Cardiac muscle cell (in vitro differentiated cells and primary cell): Measurements from ENCODE around the gene TMCC2. TPM values are rescaled to one million over a fixed set of nuclear protein-coding genes. Genes with fewer than 3 reads are reported as not detected.

Experiments
- DNase-seq, 2 donors: peaks; one replicate each; pipeline versions ENCODE4 v3.0.0 to v3.0.0-alpha.2; 2010 to 2017; ENCODE audit warnings: low read depth in 1 of 2, low spot score in 1 of 2
- H3K27ac ChIP-seq: fragments of 200-600 bp; sonication (generic); 2 replicates; pipeline ENCODE4 v1.5.1; 2016
- H3K27me3 ChIP-seq: fragments of 200-600 bp; sonication (generic); 2 replicates; pipeline ENCODE4 v1.6.0; 2016; ENCODE audit warnings: control low read depth
- H3K36me3 ChIP-seq: fragments of 200-600 bp; sonication (generic); 2 replicates; pipeline ENCODE4 v1.5.1; 2016; ENCODE audit warnings: control low read depth
- H3K4me1 ChIP-seq: fragments of 200-600 bp; sonication (generic); 2 replicates; pipeline ENCODE4 v1.8.1; 2017; ENCODE audit warnings: low read depth, mild to moderate bottlenecking, mixed run types
- H3K4me3 ChIP-seq: fragments of 200-600 bp; sonication (generic); 2 replicates; pipeline ENCODE4 v1.5.1; 2016; ENCODE audit warnings: mild to moderate bottlenecking
- H3K9me3 ChIP-seq: fragments of 200-600 bp; sonication (generic); 2 replicates; pipeline ENCODE4 v1.5.1; 2017; ENCODE audit warnings: low read depth, mild to moderate bottlenecking, control low read depth
- polyA plus RNA-seq: library from polyadenylated mRNA; unstranded; fragments of >200 nt; fragmentation: Nextera tagmentation; extraction: Ambion mirVana; gene quantifications from 2 replicates; pipeline ENCODE4 v1.2.1, GENCODE V29; 2016
- total RNA-seq: library from RNA; depleted of rRNA; stranded (reverse); fragments of >200 nt; gene quantifications from 2 replicates; pipeline ENCODE4 v1.2.3, GENCODE V29; 2016
- TF ChIP-seq, protein P1 (sequence below): IDR thresholded peaks from 2 replicates; pipeline ENCODE4 v1.5.1; 2012; ENCODE audit warnings: low read depth, mild to moderate bottlenecking, low read length

The TMCC2 gene
- total and polyA plus RNA-seq, 2 experiments from 2014 or later = 6.3 to 10.9 TPM

DNA sequence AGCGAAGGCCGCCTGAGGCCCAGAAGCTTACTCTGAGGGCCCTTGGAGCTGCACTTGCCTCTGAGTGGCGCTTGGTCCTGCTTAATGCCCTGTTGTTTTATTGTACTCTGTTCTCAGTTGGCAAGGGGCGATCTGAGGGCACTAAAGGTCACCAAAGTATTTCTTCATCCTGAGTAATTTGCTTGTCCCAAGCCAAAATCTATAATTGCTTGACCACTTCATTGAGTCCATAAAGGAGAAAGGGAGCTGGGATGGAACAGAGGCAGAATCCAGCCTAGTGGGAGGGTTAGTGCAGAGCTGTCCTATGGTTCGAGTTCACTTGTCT lies 94.2 kb downstream of the TMCC2 start:
- H3K27ac ChIP-seq = no peak overlapping the region

More for the DNA sequence above, 94.2 kb downstream of the TMCC2 start:
- TF ChIP-seq, protein P1, sequence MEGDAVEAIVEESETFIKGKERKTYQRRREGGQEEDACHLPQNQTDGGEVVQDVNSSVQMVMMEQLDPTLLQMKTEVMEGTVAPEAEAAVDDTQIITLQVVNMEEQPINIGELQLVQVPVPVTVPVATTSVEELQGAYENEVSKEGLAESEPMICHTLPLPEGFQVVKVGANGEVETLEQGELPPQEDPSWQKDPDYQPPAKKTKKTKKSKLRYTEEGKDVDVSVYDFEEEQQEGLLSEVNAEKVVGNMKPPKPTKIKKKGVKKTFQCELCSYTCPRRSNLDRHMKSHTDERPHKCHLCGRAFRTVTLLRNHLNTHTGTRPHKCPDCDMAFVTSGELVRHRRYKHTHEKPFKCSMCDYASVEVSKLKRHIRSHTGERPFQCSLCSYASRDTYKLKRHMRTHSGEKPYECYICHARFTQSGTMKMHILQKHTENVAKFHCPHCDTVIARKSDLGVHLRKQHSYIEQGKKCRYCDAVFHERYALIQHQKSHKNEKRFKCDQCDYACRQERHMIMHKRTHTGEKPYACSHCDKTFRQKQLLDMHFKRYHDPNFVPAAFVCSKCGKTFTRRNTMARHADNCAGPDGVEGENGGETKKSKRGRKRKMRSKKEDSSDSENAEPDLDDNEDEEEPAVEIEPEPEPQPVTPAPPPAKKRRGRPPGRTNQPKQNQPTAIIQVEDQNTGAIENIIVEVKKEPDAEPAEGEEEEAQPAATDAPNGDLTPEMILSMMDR = no peak
- Histone ChIP-seq H3K9me3 (no peaks in the 10 kb centered on the region), H3K27me3 (no peaks in the 10 kb centered on the region), H3K4me3 (no peak overlapping the region), H3K4me1 (peaks cover 19% of the 10 kb centered on the region), H3K36me3 (no peaks in the 10 kb centered on the region)
- DNase-seq = no peak

Other genes starting within 250 kb of the TMCC2 start
- gene CNTN2, start 184.7 kb upstream of the TMCC2 start, total RNA-seq = 0.35 TPM in 1 of 2 replicates, not detected in the other
- gene CNTN2, start 184.7 kb upstream of the TMCC2 start, polyA plus RNA-seq = 0.06 TPM in 1 of 2 replicates, not detected in the other
- 2.1 and 2.2 TPM in 2 replicates for gene TMEM81, start 143.5 kb upstream of the TMCC2 start, total RNA-seq
- gene TMEM81, start 143.5 kb upstream of the TMCC2 start, polyA plus RNA-seq = 1.1 and 2.1 TPM in 2 replicates
- 8.1 and 12.4 TPM in 2 replicates for gene RBBP5, start 106.0 kb upstream of the TMCC2 start, total RNA-seq
- gene RBBP5, start 106.0 kb upstream of the TMCC2 start, polyA plus RNA-seq = 9.2 and 15.0 TPM in 2 replicates
- 7.8 and 11.3 TPM in 2 replicates for gene DSTYK, start 16.2 kb upstream of the TMCC2 start, total RNA-seq
- gene DSTYK, start 16.2 kb upstream of the TMCC2 start, polyA plus RNA-seq = 8.8 and 13.5 TPM in 2 replicates
- gene NUAK2, start 93.8 kb downstream of the TMCC2 start, total RNA-seq = 3.4 and 4.3 TPM in 2 replicates
- 2.1 and 3.4 TPM in 2 replicates for gene NUAK2, start 93.8 kb downstream of the TMCC2 start, polyA plus RNA-seq
- gene KLHDC8A, start 129.0 kb downstream of the TMCC2 start, total RNA-seq = 0.18 and 0.71 TPM in 2 replicates
- gene KLHDC8A, start 129.0 kb downstream of the TMCC2 start, polyA plus RNA-seq = 1.2 TPM in 1 of 2 replicates, not detected in the other
- not detected in 2 replicates for gene LEMD1, start 194.1 kb downstream of the TMCC2 start, total RNA-seq
- gene LEMD1, start 194.1 kb downstream of the TMCC2 start, polyA plus RNA-seq = not detected in 2 replicates
- 0.56 and 0.66 TPM in 2 replicates for gene BLACAT1, start 228.1 kb downstream of the TMCC2 start, total RNA-seq
- 0.86 TPM in 1 of 2 replicates, not detected in the other for gene BLACAT1, start 228.1 kb downstream of the TMCC2 start, polyA plus RNA-seq